Measurements from ENCODE around the gene MOGAT2.

DNA sequence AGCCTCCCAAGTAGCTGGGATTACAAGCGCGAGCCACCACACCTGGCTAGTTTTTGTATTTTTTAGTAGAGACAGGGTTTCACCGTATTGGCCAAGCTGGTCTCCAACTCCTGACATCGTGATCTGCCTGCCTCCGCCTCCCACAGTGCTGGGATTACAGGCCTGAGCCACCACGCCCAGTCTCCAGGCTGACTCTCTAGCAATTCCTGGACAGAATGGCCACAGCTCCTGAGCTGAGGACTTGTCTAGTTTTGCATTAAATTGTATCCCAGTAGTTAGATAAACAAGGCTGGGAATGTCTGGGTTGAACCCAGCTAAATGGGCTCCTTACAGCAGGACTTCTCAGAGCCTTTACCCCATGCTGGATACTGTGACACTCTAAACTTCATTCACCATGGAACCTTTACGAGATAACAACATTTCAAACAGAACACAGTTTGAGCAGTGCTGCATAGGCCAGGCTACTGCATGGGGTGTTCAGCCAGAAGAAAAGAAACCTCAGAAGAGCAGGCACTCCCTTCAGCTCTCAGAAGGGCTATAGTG is 13.9 kb upstream of the MOGAT2 start:
- TF ChIP-seq, protein P1, sequence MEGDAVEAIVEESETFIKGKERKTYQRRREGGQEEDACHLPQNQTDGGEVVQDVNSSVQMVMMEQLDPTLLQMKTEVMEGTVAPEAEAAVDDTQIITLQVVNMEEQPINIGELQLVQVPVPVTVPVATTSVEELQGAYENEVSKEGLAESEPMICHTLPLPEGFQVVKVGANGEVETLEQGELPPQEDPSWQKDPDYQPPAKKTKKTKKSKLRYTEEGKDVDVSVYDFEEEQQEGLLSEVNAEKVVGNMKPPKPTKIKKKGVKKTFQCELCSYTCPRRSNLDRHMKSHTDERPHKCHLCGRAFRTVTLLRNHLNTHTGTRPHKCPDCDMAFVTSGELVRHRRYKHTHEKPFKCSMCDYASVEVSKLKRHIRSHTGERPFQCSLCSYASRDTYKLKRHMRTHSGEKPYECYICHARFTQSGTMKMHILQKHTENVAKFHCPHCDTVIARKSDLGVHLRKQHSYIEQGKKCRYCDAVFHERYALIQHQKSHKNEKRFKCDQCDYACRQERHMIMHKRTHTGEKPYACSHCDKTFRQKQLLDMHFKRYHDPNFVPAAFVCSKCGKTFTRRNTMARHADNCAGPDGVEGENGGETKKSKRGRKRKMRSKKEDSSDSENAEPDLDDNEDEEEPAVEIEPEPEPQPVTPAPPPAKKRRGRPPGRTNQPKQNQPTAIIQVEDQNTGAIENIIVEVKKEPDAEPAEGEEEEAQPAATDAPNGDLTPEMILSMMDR (IDR thresholded peaks at IDR 0.05), result no peak
- TF ChIP-seq POLR2A (IDR thresholded peaks at IDR 0.05), result no peak
- no peak for TF ChIP-seq EP300 (IDR thresholded peaks at IDR 0.05)
- no peak for TF ChIP-seq POLR2AphosphoS5 (IDR thresholded peaks at IDR 0.05)

All from suprapubic skin (tissue), 4 donors.